Ishikawa (cell line): ENCODE data around the gene PAX2.

Source experiments
- CEBPB ChIP-seq: IDR thresholded peaks from 2 replicates; pipeline ENCODE4 v1.6.1; 2012
- CREB1 ChIP-seq: IDR thresholded peaks from 2 replicates; pipeline ENCODE4 v1.6.1; 2012; ENCODE audit warnings: low read depth
- EP300 ChIP-seq: IDR thresholded peaks from 2 replicates; pipeline ENCODE4 v1.6.1; 2012; ENCODE audit warnings: borderline replicate concordance
- FOXM1 ChIP-seq: IDR thresholded peaks from 2 replicates; pipeline ENCODE4 v1.6.1; 2012; ENCODE audit warnings: low read depth, borderline replicate concordance
- NFIC ChIP-seq: IDR thresholded peaks from 2 replicates; pipeline ENCODE4 v1.6.1; 2012
- REST ChIP-seq: IDR thresholded peaks from 2 replicates; pipeline ENCODE4 v1.6.1; 2012; ENCODE audit warnings: low read depth, mild to moderate bottlenecking
- TEAD4 ChIP-seq: IDR thresholded peaks from 2 replicates; pipeline ENCODE4 v1.6.1; 2012
- USF1 ChIP-seq: IDR thresholded peaks from 2 replicates; pipeline ENCODE4 v1.6.1; 2012
- TF ChIP-seq, protein P1 (sequence below): IDR thresholded peaks from 2 replicates; pipeline ENCODE4 v1.6.1; 2012

- TF ChIP-seq CREB1 = no peak
- no peak for TF ChIP-seq USF1
- TF ChIP-seq CEBPB = no peak
- no peak for TF ChIP-seq FOXM1
- TF ChIP-seq EP300 = no peak
- TF ChIP-seq REST = no peak
- no peak for TF ChIP-seq NFIC
- TF ChIP-seq, protein P1, sequence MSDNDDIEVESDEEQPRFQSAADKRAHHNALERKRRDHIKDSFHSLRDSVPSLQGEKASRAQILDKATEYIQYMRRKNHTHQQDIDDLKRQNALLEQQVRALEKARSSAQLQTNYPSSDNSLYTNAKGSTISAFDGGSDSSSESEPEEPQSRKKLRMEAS = no peak
- no peak for TF ChIP-seq TEAD4
These were observed 3.1 kb downstream of the PAX2 start for GRCh38 chr10:100748231-100749058.
